Brain microvascular endothelial cell (primary cell): Measurements from ENCODE around the gene PRPF40B.

Experiments used
- DNase-seq: peaks from one replicate; pipeline ENCODE4 v3.0.0-alpha.2; 2020
- H3K27ac ChIP-seq: fragments of 250-450 bp; sonication (Bioruptor Pico); 2 replicates; pipeline ENCODE4 v1.5.1; 2020; ENCODE audit warnings: mild to moderate bottlenecking, moderate library complexity
- H3K27me3 ChIP-seq: fragments of 250-450 bp; sonication (Bioruptor Pico); replicated peaks from 2 replicates; pipeline ENCODE4 v1.5.1; 2020; ENCODE audit warnings: mild to moderate bottlenecking
- H3K36me3 ChIP-seq: fragments of 250-450 bp; sonication (Bioruptor Pico); replicated peaks from 2 replicates; pipeline ENCODE4 v1.5.1; 2020; ENCODE audit warnings: mild to moderate bottlenecking
- H3K4me3 ChIP-seq: 2 replicates; pipeline ENCODE4 v1.5.1; 2011; ENCODE audit warnings: low read depth, mild to moderate bottlenecking, control low read depth, low read length, moderate library complexity
- in situ Hi-C: cut with HindIII; loops from 2 replicates; pipeline ENCODE4 v1.10.0; 2017; ENCODE audit warnings: low sequenced_read_pairs, low pct_ligation_motif_present
- TF ChIP-seq, protein P1 (sequence below): IDR thresholded peaks from 2 replicates; pipeline ENCODE4 v1.5.1; 2011; ENCODE audit warnings: low read depth, mild to moderate bottlenecking, moderate library complexity, low read length, control low read depth, inconsistent platforms; ENCODE audit errors: missing control alignments

PRPF40B gene

GRCh38 chr12:49582850-49583249, 40.5 kb upstream of the PRPF40B start:
- Histone ChIP-seq H3K36me3 (no peaks in the 10 kb centered on the region), H3K27ac (no peak overlapping the region), H3K4me3 (no peak overlapping the region), H3K27me3 (no peaks in the 10 kb centered on the region)
- DNase-seq: no peak
- TF ChIP-seq, protein P1, sequence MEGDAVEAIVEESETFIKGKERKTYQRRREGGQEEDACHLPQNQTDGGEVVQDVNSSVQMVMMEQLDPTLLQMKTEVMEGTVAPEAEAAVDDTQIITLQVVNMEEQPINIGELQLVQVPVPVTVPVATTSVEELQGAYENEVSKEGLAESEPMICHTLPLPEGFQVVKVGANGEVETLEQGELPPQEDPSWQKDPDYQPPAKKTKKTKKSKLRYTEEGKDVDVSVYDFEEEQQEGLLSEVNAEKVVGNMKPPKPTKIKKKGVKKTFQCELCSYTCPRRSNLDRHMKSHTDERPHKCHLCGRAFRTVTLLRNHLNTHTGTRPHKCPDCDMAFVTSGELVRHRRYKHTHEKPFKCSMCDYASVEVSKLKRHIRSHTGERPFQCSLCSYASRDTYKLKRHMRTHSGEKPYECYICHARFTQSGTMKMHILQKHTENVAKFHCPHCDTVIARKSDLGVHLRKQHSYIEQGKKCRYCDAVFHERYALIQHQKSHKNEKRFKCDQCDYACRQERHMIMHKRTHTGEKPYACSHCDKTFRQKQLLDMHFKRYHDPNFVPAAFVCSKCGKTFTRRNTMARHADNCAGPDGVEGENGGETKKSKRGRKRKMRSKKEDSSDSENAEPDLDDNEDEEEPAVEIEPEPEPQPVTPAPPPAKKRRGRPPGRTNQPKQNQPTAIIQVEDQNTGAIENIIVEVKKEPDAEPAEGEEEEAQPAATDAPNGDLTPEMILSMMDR: no peak
- in situ Hi-C loops: no loop called here

GRCh38 chr12:49583366-49584094, 39.8 kb upstream of the PRPF40B start:
- in situ Hi-C loops: no loop called here
- H3K36me3 ChIP-seq: no peaks in the 10 kb centered on the region

GRCh38 chr12:49584591-49584990, 38.8 kb upstream of the PRPF40B start:
- TF ChIP-seq, protein P1: no peak
- in situ Hi-C loops: no loop called here
- H3K36me3 ChIP-seq: no peaks in the 10 kb centered on the region

More at GRCh38 chr12:49583366-49584094, 39.8 kb upstream of the PRPF40B start:
- H3K4me3 ChIP-seq: no peak overlapping the region
- no peaks in the 10 kb centered on the region for H3K27me3 ChIP-seq
- TF ChIP-seq, protein P1: no peak
- DNase-seq: no peak
- no peak overlapping the region for H3K27ac ChIP-seq

DNA sequence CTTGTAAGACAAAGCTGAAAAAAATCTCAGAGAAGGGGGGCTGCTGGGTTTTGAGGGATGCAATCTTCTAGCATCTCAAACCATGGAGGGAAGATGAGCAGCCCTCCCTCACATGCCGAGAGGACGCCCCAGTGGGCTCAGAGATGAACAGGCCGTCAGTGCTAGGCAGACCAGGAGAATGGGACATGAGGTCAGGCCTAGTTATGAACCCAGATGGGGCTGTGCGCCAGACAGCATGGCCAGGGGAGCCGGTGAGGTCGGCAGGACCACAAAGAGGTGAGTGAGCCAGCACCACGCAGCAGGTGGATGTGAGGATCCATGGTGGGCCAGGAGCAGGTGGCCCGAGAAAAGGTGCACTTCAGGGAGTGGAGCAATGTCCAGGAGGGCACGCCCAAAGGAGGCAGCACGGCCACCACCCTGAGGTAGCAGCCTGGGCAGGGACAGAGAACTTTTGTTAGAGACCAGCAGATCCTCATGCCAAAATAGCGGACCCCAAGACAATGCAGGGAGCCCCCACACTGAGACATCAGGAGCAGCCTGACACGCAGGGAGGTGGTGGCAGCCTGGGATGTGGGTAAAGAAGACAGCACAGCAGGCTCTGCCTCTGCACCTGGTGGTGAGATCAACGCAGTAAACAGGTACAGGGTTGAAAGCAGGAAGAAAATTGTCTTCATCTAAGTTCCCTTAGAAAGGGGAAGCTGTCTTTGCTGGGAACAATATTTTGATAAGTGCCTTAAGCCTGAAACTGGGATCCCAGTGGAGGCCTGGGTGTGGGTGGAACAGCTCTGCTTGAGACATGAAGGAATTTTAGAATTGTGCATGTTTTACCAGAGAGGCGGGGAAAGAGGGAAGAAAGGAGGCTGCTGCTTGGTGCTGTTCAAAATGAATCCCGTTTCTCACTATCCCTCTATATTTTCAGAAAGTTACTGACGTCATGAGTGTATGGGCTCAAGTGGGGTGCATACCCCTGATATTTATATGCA, 37.6 kb upstream of the PRPF40B start:
- Histone ChIP-seq H3K36me3 (no peaks in the 10 kb centered on the region), H3K4me3 (no peak overlapping the region), H3K27ac (no peak overlapping the region), H3K27me3 (no peaks in the 10 kb centered on the region)
- no peak for DNase-seq
- TF ChIP-seq, protein P1: no peak
- in situ Hi-C loops: no loop called here

More at GRCh38 chr12:49584591-49584990, 38.8 kb upstream of the PRPF40B start:
- Histone ChIP-seq H3K4me3 (no peak overlapping the region), H3K27ac (no peak overlapping the region), H3K27me3 (no peaks in the 10 kb centered on the region)
- DNase-seq: no peak

DNA sequence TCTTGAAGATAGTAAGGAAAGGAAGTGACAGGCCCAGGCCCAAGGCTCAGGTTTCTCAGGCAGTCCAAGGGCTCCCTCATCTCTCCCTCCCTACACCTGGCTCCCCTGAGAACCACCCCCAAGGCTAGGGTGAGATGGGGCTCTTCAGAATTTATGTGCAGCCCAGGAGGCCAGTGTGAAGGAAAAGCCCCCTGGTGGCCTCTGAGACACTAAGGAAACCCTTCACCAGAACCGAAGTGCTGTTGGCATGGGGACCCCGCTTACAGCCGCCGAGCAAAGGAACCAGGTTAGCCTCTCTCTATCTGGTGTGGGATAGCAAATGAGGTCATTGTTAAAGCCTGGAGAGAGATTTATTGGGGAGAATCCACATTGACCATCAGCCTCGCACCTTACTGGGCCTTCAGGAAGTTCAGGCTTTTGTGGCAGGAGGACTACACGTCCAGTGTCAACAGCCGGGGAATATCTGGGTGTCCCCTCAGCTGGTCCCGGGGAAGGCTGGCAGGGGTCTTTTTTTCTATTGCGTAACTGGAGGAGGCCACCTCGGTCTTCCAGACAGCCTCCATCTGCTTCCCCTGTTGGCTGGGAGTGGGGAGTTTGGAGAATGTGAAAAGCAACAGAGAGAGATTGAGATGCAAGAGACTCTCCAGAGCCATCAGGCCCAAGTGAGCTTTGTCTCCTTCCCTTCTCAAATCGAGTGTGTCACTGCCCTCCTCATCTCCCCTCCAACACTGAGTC, 36.0 kb upstream of the PRPF40B start:
- Histone ChIP-seq H3K4me3 (no peak overlapping the region), H3K27ac (no peak overlapping the region), H3K36me3 (no peaks in the 10 kb centered on the region), H3K27me3 (no peaks in the 10 kb centered on the region)
- TF ChIP-seq, protein P1: peak; percentile 33
- in situ Hi-C loops: no loop called here
- DNase-seq: no peak
